ENCODE results near the gene ZC3H8.
"Not testable (repeated sequence)": the region's sequence is repeated elsewhere in the genome, so short reads cannot be mapped to it uniquely, and the experiment has no call there.

The ZC3H8 gene

GRCh38 chr2:112259509-112260294 lies 4.9 kb upstream of the ZC3H8 start:
- DNase-seq, result peak; percentile 89

GRCh38 chr2:112257575-112257974 lies 2.7 kb upstream of the ZC3H8 start:
- no peak for DNase-seq

- no peak for DNase-seq
Measured at GRCh38 chr2:112256654-112257053, 1.8 kb upstream of the ZC3H8 start.

GRCh38 chr2:112255875-112256274 lies 1.0 kb upstream of the ZC3H8 start:
- no peak for DNase-seq

- no peak for DNase-seq
Measured at GRCh38 chr2:112253261-112253815, 1.5 kb downstream of the ZC3H8 start.

GRCh38 chr2:112251271-112251670 lies 3.6 kb downstream of the ZC3H8 start:
- DNase-seq, result no peak

- no peak for DNase-seq
Measured at GRCh38 chr2:112244854-112245253, 10.0 kb downstream of the ZC3H8 start.

- no peak for DNase-seq
Measured at GRCh38 chr2:112243233-112243632, 11.6 kb downstream of the ZC3H8 start.

- no peak for DNase-seq
Measured at GRCh38 chr2:112242384-112242783, 12.5 kb downstream of the ZC3H8 start.

- DNase-seq, result no peak
Measured at GRCh38 chr2:112239862-112240261, 15.0 kb downstream of the ZC3H8 start.

- no peak for DNase-seq
Measured at GRCh38 chr2:112230371-112230770, 24.5 kb downstream of the ZC3H8 start.

GRCh38 chr2:112229348-112229747 lies 25.5 kb downstream of the ZC3H8 start:
- no peak for DNase-seq

GRCh38 chr2:112220831-112221230 lies 34.0 kb downstream of the ZC3H8 start:
- DNase-seq, result no peak

- no peak for DNase-seq
Measured at GRCh38 chr2:112220186-112220585, 34.7 kb downstream of the ZC3H8 start.

GRCh38 chr2:112217854-112218253 lies 37.0 kb downstream of the ZC3H8 start:
- DNase-seq, result no peak

GRCh38 chr2:112216167-112216566 lies 38.7 kb downstream of the ZC3H8 start:
- DNase-seq, result no peak

GRCh38 chr2:112207905-112208304 lies 46.9 kb downstream of the ZC3H8 start:
- not testable (repeated sequence) for DNase-seq

- no peak for DNase-seq
Measured at GRCh38 chr2:112204411-112204810, 50.4 kb downstream of the ZC3H8 start.

GRCh38 chr2:112201696-112202430 lies 53.0 kb downstream of the ZC3H8 start:
- no peak for DNase-seq

GRCh38 chr2:112199188-112199587 lies 55.7 kb downstream of the ZC3H8 start:
- no peak for DNase-seq

GRCh38 chr2:112198780-112199179 lies 56.1 kb downstream of the ZC3H8 start:
- no peak for DNase-seq

- DNase-seq, result no peak
Measured at GRCh38 chr2:112197868-112198267, 57.0 kb downstream of the ZC3H8 start.

- no peak for DNase-seq
Measured at GRCh38 chr2:112195950-112196349, 58.9 kb downstream of the ZC3H8 start.

GRCh38 chr2:112195167-112195766 lies 59.6 kb downstream of the ZC3H8 start:
- DNase-seq, result no peak
